DMS53 treated with DMSO at 0.1 percent for 48 hours (cell line): ENCODE results near the gene L2HGDH.
"Not testable (repeated sequence)": the region's sequence is repeated elsewhere in the genome, so short reads cannot be mapped to it uniquely, and the experiment has no call there.

Experiments
- DNase-seq: peaks from one replicate; lab custom pipeline; 2025; ENCODE audit not compliant: unreplicated experiment; lab: John Stamatoyannopoulos, UW

L2HGDH gene

DNA sequence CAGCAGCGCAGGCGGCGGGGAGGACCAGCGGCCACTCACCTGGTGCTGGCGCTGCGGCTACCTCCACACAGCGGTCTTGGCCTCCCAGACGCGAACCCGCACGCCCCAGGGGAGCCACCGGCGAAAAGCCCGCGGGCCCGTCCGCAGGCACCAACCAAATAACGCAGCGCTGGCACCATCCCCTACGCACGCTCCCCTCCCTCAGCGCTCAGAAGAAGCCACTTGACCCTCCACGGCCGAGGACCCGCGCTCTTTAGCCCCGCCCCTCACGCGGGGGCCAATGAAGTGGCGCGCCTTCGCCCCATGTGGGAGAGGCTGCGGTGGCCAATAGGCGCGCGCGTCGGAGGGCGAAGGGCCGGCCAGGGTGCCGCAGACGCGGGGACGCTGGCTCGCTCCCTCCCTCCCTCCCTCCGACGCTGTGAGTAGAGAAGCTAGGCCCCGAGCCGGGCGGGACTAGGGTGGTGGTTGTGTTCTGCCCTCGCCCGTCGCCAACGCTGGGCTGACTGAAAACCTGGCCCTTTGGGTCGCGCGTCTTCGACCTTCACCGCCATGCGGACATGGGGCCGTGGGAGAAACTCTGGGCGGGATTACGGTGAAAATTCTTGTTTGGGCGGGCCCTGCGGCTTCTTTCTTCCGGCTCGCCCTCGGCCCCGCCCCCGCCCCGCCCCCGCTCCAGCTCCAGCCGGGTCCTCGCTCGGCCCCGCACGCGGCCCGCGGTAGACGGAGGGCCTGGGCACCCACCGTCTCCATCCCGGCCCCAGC, at the start of gene L2HGDH, which contains the start of gene DMAC2L:
L2HGDH (minus strand) TSS at position 258 of the 762 bp plus-strand sequence; CDS start at position 179, 79 bp downstream.
DMAC2L (plus strand) TSS at position 353 of the 762 bp plus-strand sequence. CDS start 9,164 bp downstream, outside the sequence.
- DNase-seq: peak; percentile 69

GRCh38 chr14:50360851-50361250, 48.8 kb upstream of the L2HGDH start:
- no peak for DNase-seq

DNA sequence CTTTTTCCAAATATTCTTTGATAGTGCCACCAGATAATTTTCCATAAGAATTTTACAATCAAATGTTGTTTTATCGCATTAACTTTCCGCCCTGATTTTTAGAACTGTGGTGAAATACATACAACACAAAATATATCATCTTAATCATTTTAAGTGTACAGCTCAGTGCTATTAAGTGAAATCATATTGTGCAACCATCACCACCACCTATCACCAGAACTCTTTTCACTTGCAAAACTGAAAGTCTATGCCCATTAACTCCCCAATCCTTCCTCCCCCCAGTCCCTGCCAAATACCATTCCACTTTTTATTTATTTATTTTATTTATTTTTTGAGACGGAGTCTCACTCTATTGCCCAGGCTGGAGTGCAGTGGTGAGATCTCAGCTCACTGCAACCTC, 48.1 kb upstream of the L2HGDH start:
- DNase-seq: no peak

GRCh38 chr14:50359631-50360030, 47.6 kb upstream of the L2HGDH start:
- DNase-seq: no peak

DNA sequence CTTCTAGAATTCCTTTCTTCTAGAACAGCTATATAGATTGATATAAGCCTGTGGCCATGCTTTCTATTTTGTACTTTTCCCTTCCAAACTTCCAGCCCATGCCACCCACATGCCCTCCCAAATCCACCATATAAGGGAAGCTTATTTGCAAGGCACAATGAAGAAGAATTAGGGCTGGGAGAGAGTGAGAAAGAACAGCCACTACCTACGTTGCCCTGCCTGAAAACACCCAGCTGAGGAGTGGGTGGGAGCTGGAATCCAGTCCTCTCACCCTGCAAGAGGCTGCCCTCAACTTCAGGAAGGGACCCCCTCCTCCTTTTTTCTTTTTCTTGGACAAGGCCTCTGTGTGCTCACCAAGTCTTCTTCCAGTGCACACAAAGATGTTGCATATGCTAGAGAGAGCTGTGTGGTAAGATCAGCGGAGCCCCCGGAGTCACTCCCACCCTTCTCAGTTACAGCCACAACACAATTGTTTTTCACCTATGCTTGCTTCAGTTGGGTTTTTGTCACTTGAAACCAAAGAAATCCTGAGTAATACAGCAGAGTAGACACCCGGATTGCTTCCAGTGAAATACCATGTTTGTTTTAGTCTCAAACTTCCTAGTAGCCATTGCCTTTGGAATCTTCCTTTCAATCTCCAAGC, 45.8 kb upstream of the L2HGDH start:
- no peak for DNase-seq

- no peak for DNase-seq
Observed at GRCh38 chr14:50357124-50357523, 45.1 kb upstream of the L2HGDH start.

DNA sequence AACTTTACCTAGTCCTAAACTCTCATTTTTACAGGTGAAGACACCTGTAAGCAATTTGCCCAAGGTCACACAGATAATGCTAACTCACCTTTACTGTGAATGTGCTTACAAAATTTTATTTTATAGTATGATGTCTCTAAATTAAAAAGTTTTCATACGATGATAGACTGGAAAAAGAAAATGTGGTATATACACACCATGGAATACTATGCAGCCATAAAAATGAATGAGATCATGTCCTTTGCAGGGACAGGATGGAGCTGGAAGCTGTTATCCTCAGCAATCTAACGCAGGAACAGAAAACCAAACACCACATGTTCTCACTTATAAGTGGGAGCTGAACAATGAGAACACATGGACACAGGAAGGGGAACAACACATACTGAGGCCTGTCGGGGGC, 44.3 kb upstream of the L2HGDH start:
- DNase-seq: not testable (repeated sequence)

DNA sequence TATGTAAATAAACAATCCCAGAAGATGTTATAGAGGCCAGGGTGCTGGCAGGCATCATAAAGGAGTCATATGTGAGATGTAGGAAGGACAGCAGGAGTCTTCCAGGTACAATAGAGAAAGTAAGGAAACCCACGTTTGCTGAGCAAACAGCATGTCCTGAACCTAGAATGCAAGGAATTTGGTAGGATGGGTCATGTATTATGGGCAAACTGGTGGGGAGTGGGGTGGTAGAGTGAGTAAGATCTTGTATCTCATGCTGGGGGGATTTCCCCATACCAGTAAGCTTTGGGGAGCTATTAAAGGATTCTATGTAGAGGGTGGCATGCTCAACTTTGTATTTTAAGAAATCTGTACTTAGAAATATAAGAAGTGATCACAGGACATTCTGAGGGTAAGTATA, 43.7 kb upstream of the L2HGDH start:
- DNase-seq: no peak

DNA sequence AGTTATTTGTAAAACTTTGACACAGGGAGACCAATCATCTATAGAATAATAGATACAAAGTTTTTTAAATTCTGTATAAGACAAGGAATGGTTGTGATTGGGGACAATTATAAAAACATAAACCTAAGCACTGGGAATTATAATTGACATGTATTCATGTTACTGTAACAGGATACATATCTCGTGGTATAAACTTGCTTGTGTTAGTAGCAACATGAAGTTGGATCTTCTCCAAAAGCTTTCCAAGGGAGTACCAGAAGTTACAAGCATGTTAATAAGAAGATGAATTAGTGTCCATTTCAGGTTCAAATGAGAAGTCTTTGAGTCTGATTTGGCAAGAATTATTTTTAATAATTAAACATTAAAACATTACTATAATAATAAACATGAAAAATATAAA, 42.5 kb upstream of the L2HGDH start:
- no peak for DNase-seq

DNA sequence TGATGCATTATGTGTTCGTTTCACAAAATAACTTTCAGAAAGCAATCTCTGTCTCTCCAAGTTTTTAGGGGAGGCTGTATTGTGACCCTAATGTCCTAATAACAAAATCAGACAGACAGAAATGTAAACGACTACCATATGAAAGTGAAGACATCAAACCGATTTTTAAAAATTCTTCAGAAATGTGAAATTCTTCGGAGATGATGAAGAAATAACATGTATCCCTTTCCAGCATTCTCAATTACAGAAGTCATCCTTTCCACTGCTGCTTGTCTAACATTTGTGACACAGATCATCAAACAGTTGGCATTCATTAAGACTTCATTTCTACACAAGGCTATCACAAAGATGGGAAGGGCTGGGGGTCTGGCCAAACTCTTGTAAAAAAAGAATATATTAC, 41.1 kb upstream of the L2HGDH start:
- DNase-seq: no peak

GRCh38 chr14:50352584-50352983, 40.6 kb upstream of the L2HGDH start:
- DNase-seq: no peak

GRCh38 chr14:50350975-50351374, 38.9 kb upstream of the L2HGDH start:
- DNase-seq: no peak

DNA sequence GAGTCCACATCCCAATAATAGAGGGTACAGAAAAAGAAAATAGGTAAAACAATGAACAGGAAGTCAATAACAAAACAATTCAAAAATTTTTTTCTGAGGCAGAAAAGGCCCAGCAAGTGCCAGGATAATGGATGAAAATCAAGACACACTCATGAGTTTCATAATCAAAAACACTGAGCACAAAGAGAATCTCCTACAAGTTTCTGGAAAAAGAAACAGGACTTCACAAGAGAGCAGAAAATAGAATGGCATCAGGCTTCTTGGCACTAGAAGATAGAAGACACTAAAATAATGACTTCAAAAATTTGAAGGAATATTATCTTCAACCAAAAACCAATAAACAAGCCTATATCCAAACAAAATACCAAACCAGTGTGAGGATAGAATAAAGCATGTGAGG, 36.9 kb upstream of the L2HGDH start:
- DNase-seq: no peak

GRCh38 chr14:50347521-50347920, 35.5 kb upstream of the L2HGDH start:
- DNase-seq: peak; percentile 33

GRCh38 chr14:50345846-50346422, 33.9 kb upstream of the L2HGDH start:
- no peak for DNase-seq

GRCh38 chr14:50344876-50345563, 33.0 kb upstream of the L2HGDH start:
- no peak for DNase-seq

- no peak for DNase-seq
Observed at GRCh38 chr14:50344116-50344775, 32.2 kb upstream of the L2HGDH start.

GRCh38 chr14:50343434-50343833, 31.4 kb upstream of the L2HGDH start:
- DNase-seq: no peak

DNA sequence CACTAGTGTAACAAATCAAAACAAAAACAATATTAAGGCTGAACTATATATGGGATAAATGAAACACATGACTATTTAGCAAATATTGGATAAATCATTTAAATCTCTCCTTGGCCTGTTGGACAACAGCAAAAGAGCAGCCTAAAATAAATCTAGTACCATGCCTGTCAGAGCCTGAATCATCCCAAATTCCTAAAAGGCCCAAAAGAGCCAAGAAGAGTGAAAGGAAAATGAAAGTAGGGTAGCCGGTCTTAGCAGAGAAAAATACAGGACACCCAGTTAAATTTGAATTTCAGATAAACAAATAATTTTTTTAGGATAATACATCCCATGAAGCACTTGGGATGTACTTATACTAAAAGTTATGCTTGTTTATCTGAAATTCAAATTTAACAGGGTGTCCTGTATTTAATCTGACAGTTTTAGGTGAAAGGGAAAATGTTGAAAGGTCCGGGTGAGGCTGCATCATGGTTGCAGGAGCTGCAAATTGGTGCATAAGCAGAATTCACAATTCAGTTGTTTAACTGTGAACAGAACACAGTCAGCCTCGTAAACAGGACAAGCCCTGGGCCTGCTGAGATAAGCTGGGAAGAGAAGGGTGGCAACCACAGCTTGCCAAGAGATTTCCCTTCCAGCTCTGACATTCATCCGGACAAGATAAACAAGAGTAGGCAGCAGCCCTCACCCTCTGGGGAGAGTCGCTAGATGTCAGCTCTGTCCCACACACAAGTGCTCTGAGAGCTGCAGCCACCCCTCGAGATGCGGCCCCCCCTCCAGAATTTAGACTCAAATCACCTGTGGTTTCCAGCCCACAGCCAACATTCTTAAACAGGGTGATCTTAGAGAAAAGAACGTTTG, 30.4 kb upstream of the L2HGDH start:
- peak; percentile 41 for DNase-seq

- DNase-seq: no peak
Observed at GRCh38 chr14:50340963-50341362, 28.9 kb upstream of the L2HGDH start.
